ENCODE data around the gene FAAP100.
A peak's percentile ranks its signal among the peaks of the same experiment; 100 is the strongest.

The FAAP100 gene

GRCh38 chr17:81553018-81553615 is 964 bp upstream of the FAAP100 start:
- peak; percentile 88 for DNase-seq

- DNase-seq: peak; percentile 62
Observed at GRCh38 chr17:81551458-81552243, 502 bp downstream of the FAAP100 start.

GRCh38 chr17:81550830-81551457 is 1.2 kb downstream of the FAAP100 start:
- DNase-seq: no peak

- DNase-seq: no peak
Observed at GRCh38 chr17:81550285-81550684, 1.9 kb downstream of the FAAP100 start.

- DNase-seq: no peak
Observed at GRCh38 chr17:81549826-81550225, 2.3 kb downstream of the FAAP100 start.

- DNase-seq: no peak
Observed at GRCh38 chr17:81549031-81549557, 3.1 kb downstream of the FAAP100 start.

- no peak for DNase-seq
Observed at GRCh38 chr17:81547614-81547982, 4.6 kb downstream of the FAAP100 start.

GRCh38 chr17:81546906-81547613 is 5.1 kb downstream of the FAAP100 start:
- no peak for DNase-seq

GRCh38 chr17:81545160-81545949 is 6.8 kb downstream of the FAAP100 start:
- no peak for DNase-seq

- DNase-seq: no peak
Observed at GRCh38 chr17:81544281-81544974, 7.7 kb downstream of the FAAP100 start.

- DNase-seq: no peak
Observed at GRCh38 chr17:81543756-81544155, 8.4 kb downstream of the FAAP100 start.

- DNase-seq: no peak
Observed at GRCh38 chr17:81543339-81543675, 8.8 kb downstream of the FAAP100 start.

GRCh38 chr17:81542431-81543338 is 9.5 kb downstream of the FAAP100 start:
- DNase-seq: no peak

GRCh38 chr17:81541123-81541522 is 11.0 kb downstream of the FAAP100 start:
- DNase-seq: no peak

- DNase-seq: no peak
Observed at GRCh38 chr17:81540676-81541027, 11.5 kb downstream of the FAAP100 start.

GRCh38 chr17:81539961-81540675 is 12.0 kb downstream of the FAAP100 start:
- DNase-seq: no peak

- DNase-seq: no peak
Observed at GRCh38 chr17:81539571-81539900, 12.6 kb downstream of the FAAP100 start.

- DNase-seq: no peak
Observed at GRCh38 chr17:81538651-81539570, 13.2 kb downstream of the FAAP100 start.

GRCh38 chr17:81537856-81538555 is 14.1 kb downstream of the FAAP100 start:
- no peak for DNase-seq
